LHCN-M2 (cell line): Measurements from ENCODE around the gene LAMA4. TPM values are rescaled to one million over a fixed set of nuclear protein-coding genes. Genes with fewer than 3 reads are reported as not detected.
A peak's percentile ranks its signal among the peaks of the same experiment; 100 is the strongest.

Source experiments
- DNase-seq: peaks from one replicate; pipeline ENCODE4 v3.0.0-alpha.2; 2012; ENCODE audit warnings: low read depth
- total RNA-seq: library from RNA; depleted of rRNA; stranded (reverse); fragments of >200 nt; gene quantifications from 2 replicates; pipeline ENCODE4 v1.2.3, GENCODE V29; 2014; rRNA removed

LAMA4 gene
- total RNA-seq, 1 experiment from 2014 or later, result 6.5 TPM

DNA sequence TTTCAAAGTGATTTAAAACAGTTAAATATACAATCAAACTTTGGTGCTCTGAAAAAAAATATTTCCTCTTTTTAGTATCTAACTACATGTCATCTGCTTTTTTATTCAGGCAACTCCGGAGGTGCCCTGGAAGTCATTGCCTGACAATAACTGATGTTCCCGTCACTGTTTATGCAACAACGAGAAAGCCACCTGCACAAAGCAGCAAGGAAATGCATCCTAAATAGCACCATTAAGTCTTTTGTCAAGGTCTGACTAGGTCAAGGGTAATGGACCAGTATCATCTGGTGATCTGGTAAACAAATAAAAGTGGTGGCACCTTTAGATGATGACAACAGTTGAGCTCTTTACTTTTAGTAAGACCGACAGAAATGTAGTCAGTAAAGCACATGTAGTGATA lies 153.8 kb downstream of the LAMA4 start:
- no peak for DNase-seq

- no peak for DNase-seq
These were observed 157.5 kb downstream of the LAMA4 start for GRCh38 chr6:112096901-112097300.

DNA sequence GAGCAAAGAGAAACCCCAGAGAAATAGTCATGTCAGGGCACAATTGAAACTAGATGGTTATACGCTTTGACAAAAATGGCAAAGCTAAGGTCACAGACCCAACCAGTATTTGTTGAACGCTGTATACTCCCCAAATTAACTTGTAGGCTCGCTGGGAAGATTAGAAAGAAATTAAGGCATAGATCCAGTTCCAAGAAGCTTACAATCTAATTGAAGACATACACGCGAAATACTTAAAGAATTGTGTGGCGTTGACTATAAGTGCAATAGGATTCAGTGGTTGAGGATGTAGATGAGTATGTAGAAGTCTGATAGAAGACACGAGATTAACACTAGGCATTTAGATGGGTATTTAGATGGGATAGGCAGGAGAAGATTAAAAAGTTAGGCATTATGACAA lies 166.5 kb downstream of the LAMA4 start:
- DNase-seq, result no peak

DNA sequence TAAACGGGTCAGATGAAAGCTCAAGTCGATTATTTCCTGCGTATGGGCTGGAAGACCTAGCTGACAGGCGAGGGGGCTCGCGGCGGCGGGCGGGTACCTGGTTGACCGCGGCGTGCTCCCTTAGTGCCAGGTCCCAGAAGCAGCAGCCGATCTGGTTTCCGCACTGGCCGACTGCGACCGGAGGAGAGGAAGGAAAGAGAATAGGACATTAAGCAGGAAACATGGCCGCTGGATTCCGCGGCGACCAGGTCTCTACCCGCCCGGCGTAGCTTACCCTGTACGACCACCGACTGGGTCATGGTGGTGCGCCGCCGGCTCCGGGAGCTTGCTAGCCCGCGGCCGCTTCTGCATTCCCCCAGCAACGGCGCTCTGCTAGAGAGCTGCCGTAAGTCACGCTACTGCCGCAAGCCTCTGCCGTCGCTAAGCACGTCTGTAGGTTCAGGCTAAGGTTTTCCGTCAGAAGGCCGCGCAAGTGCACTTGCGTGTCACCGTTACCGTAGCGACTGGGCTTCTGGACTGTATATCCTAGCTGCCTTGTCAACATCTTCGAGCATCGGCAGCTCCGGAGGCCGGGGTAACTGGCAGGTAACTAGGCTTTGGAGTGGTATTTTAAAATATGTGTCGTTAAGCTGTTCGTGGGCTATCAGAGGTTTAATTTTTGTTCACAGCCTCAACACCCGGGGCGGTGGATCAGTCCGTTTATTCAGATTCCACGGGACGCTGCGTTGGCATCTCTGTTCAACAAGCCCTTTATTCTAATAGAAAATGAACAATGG lies 167.0 kb downstream of the LAMA4 start, which contains the start of the genes FAM229B and TUBE1:
Gene FAM229B (plus strand): TSS at position 456 of the 776 bp plus-strand sequence. CDS start 11,693 bp downstream, outside the sequence.
Gene TUBE1 (minus strand): TSS at position 347 of the 776 bp plus-strand sequence. CDS start 48 bp downstream, at position 299.
- DNase-seq, result peak; percentile 95

GRCh38 chr6:112086744-112087135 lies 167.6 kb downstream of the LAMA4 start:
- peak; percentile 62 for DNase-seq

DNA sequence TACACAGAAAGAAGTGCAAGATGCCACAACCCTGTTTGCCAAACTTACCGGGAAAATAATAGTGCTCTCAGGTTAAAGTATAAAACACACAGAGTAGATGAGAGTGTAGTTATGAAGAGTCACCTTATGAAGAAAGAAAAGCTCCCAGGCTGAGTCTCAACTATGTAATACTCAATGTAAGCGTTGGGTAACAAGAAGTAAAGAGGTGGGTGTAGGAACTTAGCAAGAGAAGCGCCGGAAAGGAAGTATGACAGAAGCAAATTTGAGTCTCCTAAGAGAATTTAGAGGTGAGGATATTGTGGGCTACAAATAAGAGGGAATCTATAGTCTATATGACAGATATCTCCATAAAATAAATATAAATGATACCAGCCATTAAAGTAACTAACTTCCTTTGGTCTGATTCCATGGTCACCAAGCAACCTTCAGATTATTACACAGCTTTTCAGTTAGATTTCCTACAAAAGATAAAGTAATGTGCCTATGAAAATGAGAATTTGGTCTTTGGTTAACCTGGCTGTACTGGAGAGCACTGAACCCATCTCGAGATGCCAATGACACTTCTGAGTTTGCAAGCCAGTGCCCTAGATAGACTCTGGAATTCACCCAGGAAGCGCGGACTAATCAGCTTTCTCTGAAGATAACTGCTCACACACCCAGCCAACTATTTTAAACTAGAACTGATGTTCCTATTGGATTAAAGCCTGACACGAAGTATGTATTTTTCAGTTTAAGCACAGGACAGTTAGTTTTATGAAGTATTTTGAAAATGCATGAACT lies 168.9 kb downstream of the LAMA4 start:
- no peak for DNase-seq

GRCh38 chr6:112081569-112081968 lies 172.8 kb downstream of the LAMA4 start:
- no peak for DNase-seq

GRCh38 chr6:112066606-112067005 lies 187.8 kb downstream of the LAMA4 start:
- DNase-seq, result no peak

GRCh38 chr6:112065426-112065986 lies 188.9 kb downstream of the LAMA4 start:
- peak; percentile 15 for DNase-seq

- DNase-seq, result no peak
These were observed 191.4 kb downstream of the LAMA4 start for GRCh38 chr6:112062966-112063365.

DNA sequence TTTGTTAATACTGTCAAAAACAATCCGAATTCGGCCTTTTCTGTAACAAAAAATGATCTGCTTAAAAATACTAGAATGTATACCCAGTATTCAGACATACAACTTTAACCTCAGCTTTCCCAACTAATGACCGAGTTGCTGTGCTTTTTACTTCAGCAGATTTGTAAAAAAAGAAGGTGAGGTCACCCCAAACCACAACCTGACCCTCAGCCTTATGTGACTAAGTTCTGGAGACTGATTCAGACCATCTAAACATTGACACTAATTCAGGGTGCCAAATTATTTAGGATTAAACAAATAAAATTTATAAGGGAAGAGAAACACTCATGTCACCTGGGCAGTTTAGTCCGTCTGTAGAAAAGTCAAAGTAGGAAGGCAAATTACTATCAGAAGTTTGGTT lies 192.8 kb downstream of the LAMA4 start:
- peak; percentile 47 for DNase-seq

Other genes starting within 250 kb of the LAMA4 start
- gene CCN6, start 200.5 kb downstream of the LAMA4 start, total RNA-seq, result not detected in 2 replicates
- gene TUBE1, start 167.1 kb downstream of the LAMA4 start, total RNA-seq, result 11.2 and 13.3 TPM in 2 replicates
- 7.8 and 9.7 TPM in 2 replicates for gene FAM229B, start 167.0 kb downstream of the LAMA4 start, total RNA-seq
- gene RFPL4B, start 92.8 kb upstream of the LAMA4 start, total RNA-seq, result not detected in 2 replicates